Activated CD8-positive, alpha-beta memory T cell treated with anti-CD3 and anti-CD28 coated beads for 24 hours (primary cell): ENCODE measurements around the gene IPCEF1.
"Not testable (repeated sequence)": the region's sequence is repeated elsewhere in the genome, so short reads cannot be mapped to it uniquely, and the experiment has no call there.

Source experiments
- DNase-seq: peaks from one replicate; pipeline ENCODE4 v3.0.0-alpha.2; 2020

The IPCEF1 gene

DNA sequence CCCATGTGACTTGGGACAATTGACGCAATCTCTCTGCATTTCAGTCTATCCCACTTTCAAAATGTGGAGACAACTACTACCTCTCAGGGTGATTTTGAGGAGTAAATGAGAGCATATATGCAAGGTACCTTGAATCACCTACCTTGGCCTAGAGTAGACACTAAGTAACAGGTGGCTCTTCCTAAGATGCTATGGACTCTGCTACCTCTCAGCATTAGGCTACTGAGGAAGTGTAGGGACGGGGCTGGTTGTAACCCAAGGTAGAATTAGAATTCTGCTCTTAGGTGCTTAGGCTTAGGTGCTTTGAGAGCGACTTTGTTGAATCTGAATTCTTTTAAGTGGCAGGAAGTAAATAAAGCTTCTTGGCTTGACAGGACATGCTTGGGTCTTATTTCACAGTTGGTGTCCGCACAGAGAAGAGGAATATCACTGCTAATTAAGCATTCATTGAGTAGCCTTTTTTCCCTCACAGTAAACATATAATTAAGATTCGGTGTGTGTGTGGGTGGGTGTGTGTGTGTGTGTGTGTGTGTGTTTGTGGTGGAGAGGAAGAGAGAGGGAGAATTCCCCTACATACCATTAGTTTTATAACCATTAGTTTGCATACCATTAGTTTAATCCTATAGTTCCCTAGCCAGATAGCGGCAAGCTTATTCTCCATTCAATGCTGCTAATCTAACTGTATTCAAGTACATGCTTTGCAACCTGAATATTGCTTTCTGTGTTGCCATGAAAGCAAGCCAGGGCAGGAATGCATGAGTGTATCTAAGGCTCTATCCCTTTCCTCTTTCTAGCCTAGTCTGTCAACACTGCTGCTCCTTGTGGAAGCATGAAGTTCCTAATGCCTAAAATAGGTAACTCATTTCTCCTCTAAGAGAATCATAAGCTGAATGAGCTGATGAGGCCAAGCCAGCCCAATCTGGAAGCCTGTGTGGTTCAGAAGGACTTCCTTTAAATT, 112.5 kb downstream of the IPCEF1 start:
- no peak for DNase-seq

DNA sequence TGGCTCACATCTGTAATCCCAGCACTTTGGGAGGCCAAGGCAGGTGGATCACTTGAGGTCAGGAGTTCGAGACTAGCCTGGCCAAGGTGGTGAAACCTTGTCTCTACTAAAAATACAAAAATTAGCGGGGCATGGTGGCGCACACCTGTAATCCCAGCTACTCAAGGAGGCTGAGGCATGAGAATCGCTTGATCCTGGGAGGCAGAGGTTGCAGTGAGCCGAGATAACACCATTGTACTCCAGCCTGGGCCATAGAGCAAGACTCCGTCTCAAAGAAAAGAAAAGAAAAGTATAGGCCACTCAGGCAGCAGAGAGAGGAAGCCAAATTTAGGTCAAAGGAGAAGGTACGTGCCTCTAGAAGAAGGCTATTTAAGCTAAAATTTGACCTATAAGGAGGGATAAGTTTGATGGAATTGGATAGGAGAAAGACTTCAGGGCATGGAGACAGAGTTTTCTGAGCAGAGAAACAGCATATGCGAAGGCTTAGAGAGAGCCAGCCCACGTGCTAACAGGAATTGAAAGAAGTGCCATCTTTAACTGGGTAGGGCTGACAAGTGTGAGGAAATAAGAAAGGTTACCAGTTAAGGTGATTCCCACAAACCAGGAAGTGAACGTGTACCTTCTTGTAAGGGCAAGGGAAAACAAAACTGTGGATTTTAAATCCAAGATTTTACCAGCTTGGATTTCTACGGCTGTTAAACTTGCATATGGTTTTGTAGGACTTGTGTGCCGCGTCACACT, 113.8 kb downstream of the IPCEF1 start:
- DNase-seq = no peak

DNA sequence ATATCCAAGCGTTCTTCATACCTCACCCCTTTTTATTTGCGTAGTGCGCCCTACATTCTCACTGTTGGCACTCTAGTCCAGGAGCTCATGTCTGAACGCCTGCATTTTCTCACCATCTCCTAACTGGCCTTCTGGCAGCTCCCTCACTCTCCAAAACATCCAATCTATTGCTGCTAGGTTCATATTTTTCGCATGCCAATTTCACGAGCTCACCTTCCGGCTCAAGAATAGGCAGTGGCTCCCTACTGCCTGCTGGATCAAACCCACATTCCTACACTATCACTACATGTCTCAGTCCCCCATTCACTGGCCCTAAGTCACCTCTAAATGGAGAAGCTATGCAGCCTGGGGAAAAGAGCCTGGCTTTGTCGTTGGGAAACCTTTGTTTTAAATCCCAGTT, 115.0 kb downstream of the IPCEF1 start:
- no peak for DNase-seq

DNA sequence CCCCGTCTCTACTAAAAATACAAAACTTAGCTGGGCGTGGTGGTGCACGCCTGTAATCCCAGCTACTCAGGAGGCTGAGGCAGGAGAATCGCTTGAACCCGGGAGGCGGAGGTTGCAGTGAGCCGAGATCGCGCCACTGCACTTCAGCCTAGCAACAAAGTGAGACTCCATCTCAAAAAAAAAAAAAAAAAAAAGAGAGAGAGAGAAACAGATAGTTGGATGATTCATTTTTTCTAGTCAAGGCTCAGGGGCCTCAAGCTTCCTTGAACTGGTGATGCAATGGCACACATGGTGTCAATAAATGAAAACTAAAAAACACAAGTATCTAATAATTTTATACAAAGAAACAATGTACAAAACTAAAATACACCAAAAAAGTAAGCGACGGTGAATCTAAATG, 115.5 kb downstream of the IPCEF1 start:
- not testable (repeated sequence) for DNase-seq

DNA sequence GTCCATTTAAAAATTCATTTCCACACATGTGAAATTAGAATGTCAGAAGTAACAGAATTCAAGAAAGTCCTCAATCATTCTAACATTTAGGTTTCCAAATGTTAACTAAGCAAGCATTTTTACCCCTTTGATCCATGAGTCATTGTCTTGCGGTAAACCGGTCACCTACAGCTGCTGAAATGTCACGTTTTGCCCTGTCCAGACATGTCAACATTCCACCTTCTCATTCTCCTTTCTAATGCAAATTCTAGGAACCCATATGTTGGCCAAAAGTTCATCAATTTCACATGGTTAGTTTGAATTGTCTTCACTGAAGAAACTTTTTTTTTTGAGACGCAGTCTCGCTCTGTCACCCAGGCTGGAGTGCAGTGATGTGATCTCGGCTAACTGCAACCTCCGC, 117.2 kb downstream of the IPCEF1 start:
- DNase-seq = no peak

DNA sequence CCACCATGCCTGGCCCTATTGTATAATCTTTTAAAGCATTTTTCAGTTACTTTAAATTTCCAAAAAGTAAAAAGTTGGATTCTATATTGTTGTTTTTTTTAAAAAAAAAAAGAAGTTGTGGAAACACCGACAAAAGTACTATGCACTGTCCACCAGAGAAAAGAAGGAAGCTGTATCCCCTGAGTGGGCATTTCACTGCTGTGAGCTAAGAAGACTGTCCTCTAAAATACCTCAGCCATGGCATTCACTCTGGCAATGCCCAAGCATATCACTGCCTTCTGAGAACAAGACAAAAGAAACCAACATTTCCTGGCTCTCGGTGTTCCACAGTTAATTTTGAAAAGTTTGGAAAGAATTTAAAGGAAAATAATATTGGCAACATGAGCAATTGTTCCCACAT, 117.8 kb downstream of the IPCEF1 start:
- DNase-seq = no peak

DNA sequence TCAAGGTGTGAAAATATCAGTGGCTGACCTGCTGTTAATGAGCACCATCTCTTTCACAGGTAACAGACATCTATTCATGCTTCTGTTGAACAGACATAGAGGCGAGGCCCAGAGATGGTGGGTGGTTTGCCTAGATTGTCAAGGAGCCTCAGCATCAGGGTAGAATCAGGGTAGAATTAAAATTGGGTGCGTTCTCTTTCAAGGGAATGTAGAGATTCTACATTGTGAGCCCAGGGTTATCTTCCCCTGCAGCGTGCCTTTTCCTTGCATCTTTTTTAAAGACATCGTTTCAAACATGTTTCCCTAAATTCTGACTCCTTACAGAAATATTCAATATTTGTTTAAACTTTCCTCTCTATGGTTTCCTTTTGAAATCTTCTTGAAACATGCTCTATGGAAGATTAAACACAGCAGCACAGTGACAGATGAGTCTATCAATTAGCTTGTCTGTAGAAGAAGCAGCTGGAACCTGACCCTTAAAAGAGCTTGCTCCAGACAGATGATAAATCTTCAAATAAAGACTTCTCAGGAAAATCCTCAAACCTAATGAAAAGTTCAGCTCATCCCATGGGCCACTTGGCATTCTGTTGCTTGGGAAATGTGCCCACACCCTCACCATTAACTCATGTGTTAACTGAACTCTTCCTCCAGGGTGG, 119.8 kb downstream of the IPCEF1 start:
- no peak for DNase-seq

DNA sequence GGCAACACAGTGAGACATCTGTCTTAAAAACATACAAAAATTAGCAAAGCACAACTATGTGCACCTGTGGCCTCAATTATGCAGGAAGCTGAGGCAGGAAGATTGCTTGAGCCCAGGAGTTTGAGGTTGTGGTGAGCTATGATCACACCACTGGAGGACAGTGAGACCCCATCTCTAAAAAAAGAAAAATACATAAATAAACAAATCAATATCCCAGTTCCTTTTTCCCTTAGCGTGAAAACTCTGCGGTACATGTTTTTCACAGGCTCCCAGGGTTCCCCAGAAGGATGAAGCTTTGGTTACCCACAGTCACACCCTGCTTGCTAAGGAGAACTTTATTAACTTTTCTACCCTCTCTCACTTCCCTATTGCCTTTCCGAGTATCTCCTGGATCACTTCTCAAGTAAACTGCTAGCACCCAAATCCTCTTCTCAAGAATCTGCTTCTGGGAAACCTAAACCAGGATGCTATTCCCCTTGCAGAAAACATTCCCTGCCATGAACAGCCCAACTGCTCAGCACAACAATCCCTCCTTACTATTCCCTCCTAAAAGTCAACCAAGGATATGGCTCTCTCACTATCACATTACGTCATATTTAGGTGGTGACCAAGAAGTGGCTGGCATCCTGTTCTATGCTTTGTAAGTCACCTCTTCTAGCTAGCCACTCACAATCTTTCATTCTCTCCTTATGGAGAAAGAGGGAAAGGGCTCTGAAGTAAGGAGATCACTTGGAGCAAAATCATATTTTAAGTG, 122.4 kb downstream of the IPCEF1 start:
- no peak for DNase-seq

DNA sequence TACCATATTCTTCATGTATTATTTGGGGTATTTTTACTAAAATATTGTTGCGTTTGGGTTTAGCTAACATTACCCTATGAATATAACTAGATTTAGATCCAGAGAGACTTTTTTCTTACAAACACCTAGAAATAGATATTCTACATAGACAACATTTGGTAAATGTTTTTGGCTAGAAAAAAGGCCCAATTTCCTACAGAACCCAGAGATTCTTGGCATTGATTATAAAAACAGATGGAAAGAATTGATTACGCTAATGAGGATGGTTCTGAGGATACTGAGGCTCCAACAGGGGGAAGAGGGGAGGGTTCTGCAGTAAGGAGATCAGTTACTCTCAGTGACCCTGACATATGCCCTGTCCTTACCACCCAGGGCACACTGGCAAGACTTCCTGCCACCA, 123.2 kb downstream of the IPCEF1 start:
- no peak for DNase-seq

DNA sequence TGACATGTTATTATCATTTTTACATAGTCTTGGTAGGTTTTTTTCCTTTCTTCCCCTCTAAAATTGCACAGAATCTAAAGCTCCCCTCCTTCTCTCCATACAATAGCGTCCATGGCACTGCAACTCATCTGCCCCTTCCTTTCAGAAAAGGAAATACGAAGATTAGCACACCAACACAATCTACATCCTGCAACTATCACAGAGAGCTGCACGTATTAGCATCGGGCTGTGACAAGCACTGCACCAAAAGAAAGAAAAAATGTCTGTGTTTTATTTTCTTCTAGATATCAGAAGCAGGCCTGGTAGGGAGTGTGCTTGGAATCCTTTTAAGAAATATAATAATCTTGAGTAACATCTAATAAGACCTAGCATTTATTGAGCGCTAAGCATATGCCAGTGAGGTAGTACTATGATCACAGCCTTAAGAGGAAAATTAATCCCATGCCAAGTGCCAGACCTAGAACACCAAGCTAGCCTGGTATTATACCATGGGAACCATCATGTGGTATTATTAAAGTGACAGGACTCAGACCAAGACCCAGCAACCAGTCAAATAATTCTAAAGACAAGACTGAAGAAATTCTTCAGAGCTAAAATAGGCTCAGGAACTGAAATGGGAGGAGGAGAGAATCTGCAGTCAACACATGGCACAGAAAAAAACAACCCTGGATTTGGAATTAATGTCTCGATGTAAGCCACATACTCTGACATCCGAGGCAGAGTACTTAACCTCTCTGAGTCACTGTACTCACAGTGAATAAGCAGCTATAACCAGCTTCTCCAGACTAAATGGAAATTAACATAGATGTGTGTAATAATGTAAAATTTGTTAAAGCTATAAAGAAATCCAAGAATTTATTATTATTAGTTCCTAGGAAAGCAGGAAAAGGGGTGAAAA, 124.3 kb downstream of the IPCEF1 start:
- no peak for DNase-seq

DNA sequence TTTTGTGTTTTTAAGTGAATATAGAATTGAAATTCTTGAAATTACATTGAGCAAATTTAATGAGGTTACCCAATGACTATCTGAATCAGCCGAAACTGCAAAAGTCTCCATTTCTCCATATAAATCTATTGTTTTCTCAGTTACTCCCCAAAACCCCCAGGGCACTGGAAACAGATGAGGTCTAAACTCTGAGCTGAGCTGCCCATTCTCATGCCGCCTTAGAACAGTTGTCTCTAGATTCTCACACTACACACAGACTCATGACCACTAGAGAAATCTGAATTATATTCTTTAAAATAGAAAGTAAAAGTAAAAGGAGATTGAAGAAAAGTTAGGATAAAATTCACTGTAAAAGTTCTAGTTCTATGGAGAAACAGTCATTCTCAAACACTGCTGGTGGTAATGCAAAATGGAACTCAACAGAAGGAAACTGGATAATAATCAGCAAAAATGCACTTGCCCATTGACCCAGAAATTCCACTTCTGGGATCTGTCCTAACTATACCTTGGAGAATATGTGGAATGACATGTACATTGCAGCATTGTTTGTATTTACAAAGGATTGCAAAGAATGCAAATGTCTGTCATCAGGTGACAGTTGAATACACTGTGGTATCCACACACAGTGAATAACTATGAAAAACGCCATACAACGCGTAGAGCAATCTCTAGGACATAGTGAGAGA, 125.5 kb downstream of the IPCEF1 start:
- no peak for DNase-seq

DNA sequence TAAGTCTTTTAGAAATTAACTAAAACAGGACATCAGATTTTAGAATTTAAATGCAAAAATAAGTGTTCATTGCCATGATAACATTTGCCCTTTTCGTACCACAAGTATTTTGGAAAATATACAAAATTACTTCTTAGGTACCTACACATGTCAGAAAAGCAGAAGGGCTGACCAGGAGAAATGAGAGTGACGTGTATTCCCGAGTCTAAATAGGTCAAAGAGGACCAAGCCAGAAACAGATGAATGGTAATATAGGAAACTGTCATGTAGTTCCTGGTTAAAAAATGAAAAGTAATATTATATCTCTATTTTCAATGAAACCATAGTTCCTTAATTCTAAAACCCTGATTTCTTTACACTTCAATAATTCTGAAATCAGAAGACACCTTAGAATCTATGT, 126.2 kb downstream of the IPCEF1 start:
- DNase-seq = no peak

DNA sequence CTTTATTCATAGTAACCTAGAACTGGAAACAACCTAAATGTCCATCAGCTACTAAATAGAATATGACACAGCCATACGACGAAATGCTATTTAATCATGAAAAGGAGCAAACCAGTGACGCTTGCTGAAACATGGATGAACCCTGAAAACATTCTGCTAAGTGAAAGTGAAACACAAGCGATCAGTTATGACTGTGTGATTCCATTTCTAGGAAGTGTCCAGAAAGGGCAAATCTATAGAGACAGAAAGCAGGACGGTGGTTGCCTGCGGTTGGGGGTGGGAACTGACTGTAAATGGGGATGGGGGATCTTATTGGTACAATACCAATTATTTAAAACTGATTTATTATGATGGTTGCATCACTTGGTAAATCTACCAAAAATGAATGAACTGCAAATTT, 126.8 kb downstream of the IPCEF1 start:
- no peak for DNase-seq

DNA sequence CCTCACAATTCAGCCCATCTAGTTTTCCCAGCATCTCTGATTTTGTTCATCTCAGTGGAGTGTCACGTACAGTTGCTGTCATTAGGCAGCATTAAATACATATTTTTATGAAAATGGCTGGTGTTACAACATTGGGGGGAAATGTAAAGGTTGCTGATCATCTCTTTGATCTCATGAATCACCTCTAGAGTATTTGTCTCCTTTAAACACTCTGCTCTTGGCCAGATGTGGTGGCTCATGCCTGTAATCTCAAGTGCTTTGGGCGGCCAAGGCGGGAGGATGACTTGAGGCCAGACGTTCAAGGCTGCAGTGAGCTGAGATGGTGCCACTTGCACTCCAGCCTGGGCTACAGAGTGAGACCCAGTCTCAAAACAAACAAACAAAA, 128.1 kb downstream of the IPCEF1 start:
- DNase-seq = no peak

DNA sequence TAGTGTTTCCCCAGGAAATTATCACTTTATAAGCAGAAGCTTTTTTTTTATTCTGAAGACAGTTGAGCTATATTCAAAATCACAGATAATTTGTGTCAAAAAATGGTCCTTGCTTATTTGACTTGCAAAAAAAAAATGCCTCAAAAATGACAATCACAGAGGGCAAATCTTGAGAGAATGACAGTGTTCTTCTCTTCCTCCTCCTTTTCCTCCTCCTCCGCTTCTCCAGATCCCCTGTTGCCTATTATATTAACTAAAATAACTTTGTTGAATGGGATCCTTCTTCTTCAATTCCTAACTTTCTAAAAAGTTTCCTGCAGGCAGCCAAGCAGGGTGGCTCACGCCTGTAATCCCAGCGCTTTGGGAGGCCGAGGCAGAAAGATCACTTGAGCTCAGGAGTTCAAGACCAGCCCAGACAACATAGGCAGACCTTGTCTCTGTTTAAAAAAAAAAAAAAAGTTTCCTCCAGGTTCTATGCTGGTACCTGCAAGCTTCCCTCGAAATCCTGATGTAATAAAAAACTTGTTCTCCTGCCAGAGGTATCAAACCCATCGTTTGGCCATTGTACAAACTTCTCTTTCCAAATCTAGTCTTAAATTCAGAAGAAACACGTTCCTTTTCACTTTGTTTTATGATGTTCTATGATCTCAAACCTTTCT, 128.6 kb downstream of the IPCEF1 start:
- no peak for DNase-seq

DNA sequence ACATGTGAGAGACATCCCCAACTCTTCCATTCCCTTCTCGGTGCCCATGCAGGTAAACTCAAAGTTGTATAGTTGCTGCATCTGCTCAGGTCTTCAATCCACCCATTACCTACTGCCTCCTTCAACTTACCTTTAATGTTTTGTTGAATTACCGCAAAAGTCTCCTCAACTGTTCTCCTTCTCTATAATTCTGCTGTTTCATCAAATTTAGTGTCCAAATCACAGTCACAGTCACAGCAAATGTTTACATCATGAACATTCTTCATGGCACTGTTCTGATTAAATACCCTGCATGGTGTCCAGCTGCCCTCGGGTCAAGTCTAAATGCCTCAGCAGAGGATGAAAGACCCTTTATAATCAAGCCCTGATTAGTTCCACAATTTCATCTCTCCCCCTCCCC, 130.1 kb downstream of the IPCEF1 start:
- no peak for DNase-seq

DNA sequence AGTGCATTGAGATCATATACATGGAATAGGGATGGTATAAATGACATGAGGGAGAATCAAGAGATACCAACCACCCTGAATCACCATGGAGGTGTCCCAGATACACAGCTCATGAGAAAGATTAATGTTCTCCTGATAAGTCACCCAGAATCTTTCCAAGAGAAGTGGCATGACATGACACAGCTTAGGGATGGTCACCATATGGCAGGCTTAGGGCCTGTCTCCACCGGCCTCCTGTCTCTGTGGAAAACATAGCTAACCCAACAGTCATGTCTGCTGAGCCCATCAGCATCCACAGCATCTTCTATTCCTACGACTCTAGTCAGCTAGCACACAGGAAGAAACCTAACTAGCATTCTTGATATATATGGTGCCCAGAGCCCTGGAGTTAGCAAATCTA, 133.3 kb downstream of the IPCEF1 start:
- DNase-seq = no peak

DNA sequence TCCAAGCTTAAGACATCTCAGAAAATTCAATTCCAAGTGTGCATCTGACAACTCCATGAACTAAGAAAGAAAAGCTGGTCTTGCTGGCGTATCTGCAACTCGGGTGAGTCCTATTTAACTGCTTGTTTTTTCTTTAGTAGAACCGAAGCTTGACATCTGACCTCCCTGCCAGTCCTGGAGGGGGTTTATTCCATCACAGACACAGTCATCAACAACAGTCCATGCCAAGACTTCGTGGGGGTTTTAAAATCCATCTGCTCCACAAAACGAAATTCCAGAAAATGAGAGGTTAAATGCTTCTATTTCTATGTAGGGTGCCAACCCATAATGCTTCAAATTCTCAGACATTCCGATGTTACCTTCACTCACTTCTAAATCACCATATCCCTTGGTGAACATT, 133.9 kb downstream of the IPCEF1 start:
- DNase-seq = no peak

DNA sequence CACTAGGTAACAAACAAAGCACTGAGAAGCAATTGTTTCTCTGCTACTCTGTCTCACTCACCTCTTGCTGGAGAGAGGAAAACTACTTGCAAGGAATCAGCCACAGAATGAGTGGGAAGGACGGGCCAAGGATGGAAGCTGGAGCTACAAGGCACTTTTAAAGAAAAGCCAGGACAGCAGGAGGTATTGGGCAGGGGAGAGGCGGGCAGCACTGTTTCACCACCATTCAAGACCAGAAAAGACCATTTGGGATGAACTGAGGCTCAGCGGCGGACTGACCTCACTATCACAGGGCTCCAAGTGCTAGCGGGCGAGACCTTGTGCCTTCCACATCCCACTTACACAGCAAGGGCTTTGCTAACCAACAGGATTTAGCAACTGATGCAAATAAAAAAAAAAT, 137.4 kb downstream of the IPCEF1 start:
- DNase-seq = no peak

DNA sequence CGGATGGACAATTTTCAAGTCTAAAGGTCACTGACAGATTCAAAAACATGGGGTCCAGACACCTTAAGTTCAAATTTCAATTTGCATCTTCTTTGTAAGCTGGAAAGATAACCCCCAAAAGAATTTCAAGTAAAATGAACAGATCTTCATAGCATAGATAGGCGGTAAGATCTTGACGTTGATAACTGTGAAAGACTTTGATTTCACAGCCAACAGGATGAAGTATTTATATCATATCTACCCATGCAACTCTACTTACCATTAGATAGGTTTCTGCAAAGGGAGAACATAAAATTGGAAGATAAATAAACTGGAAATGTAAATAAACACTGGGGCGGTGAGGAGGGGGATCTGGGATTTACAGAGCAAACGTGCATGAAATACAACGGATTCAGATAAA, 137.8 kb downstream of the IPCEF1 start:
- DNase-seq = no peak

DNA sequence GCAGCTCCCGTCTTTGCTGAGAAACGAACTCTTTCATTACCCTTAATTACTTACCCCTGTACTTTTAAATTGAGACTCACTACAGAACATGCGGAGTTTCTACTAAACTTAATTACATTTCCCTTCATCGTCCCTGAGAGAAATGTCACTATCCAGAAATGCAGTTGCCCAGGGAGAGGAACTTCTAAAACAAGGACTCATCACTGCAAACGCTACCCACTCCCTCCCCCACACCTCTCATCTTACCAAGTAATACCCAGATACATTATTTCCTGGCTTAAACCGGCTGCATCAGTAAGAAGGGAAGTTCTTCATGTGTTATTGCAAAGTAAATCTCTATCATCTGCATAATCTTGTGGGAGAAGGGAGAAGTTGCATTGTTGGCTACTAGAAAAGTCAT, 138.3 kb downstream of the IPCEF1 start:
- DNase-seq = no peak
